Vagina (tissue), 2 donors: ENCODE measurements around the gene TTC28. TPM values are rescaled to one million over a fixed set of nuclear protein-coding genes. Genes with fewer than 3 reads are reported as not detected.

Source experiments
- DNase-seq, 2 donors: peaks; one replicate each; pipeline ENCODE4 v3.0.0-alpha.2; 2017; ENCODE audit errors: extremely low spot score in 2 of 2
- H3K27ac ChIP-seq: fragments of 200-600 bp; sonication (generic); one replicate; pipeline ENCODE4 v1.5.1; 2019
- H3K27me3 ChIP-seq: fragments of 200-600 bp; sonication (generic); one replicate; pipeline ENCODE4 v1.5.1; 2019
- H3K36me3 ChIP-seq, 2 donors: fragments of 200-600 bp; sonication (generic); one replicate each; pipeline ENCODE4 v1.5.1; 2017 to 2019
- H3K4me1 ChIP-seq: fragments of 200-600 bp; sonication (generic); one replicate; pipeline ENCODE4 v1.5.1; 2019
- H3K4me3 ChIP-seq, 2 donors: fragments of 200-600 bp; sonication (generic); 1 replicate in 1 of 2; 2 replicates in 1 of 2; pipeline ENCODE4 v1.5.1; 2016 to 2019
- H3K9me3 ChIP-seq: fragments of 200-600 bp; sonication (generic); one replicate; pipeline ENCODE4 v1.5.1; 2019
- POLR2A ChIP-seq, 2 donors: fragments of 450-650 bp; IDR thresholded peaks; one replicate each; pipeline ENCODE4 v1.6.1; 2017; ENCODE audit warnings: antibody characterized with exemption in 2 of 2, mild to moderate bottlenecking in 2 of 2, moderate library complexity in 2 of 2
- POLR2AphosphoS5 ChIP-seq, 2 donors: sonication (generic); formaldehyde crosslinking; IDR thresholded peaks; one replicate each; pipeline ENCODE4 v1.9.0; 2017; ENCODE audit warnings: antibody characterized with exemption in 2 of 2, mild to moderate bottlenecking in 2 of 2, low read depth in 1 of 2; ENCODE audit not compliant: insufficient read depth in 1 of 2
- intact Hi-C: fragments of 100-400 bp; cut with DNase I; formaldehyde crosslinking; loops from one replicate; pipeline ENCODE4 v1.15.1; 2023
- total RNA-seq: library from RNA; depleted of rRNA; stranded (reverse); fragments of >200 nt; gene quantifications from one replicate; pipeline ENCODE4 v1.2.3, GENCODE V29; 2016
- TF ChIP-seq, protein P1 (sequence below), 3 experiments: fragments of 450-650 bp in 2 of 3; fragments of 200-600 bp in 1 of 3; sonication (generic) in 1 of 3; IDR thresholded peaks; one replicate each; pipeline ENCODE4 v1.5.1; 2017 to 2019; ENCODE audit warnings: antibody characterized with exemption in 3 of 3, mild to moderate bottlenecking in 2 of 3, moderate library complexity in 2 of 3

TTC28 gene
- total RNA-seq, 1 donor from 2014 or later = 41.7 TPM

DNA sequence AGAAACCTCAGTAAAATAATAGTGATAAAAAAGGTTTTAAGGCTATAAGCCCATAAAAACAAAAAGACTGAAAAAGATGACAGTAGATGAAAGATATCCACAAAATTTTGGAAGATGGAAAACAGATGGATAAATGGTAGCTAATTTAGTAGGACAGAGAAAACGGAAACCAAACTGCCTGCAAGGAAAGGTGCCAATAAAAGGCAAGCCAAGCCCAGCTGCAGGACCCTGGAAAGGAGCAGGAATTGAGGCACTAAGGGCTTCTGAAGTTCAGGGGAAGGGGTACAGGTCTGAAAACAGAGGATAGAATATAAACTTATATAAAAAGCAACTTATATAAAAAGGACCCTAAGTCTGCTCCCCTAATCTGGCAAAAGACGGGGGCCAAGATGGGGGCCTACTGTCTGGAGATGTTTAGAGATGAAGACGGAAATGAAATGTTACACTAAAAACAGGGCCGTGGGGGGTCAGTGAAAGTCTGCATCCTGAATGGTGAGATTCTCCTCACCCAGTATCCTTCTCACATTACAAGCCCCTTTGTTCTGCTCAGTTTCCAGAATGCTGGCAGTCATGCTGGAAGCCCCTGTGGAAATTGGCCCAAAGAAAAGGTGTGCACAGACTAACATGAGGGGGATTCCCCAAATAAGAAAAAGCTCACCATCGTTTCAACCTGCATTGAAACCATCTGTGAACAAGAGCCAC lies 491.3 kb downstream of the TTC28 start:
- Histone ChIP-seq H3K4me1 (no peaks in the 10 kb centered on the region), H3K36me3 (no peaks in the 10 kb centered on the region), H3K9me3 (no peaks in the 10 kb centered on the region), H3K27ac (no peak overlapping the region), H3K27me3 (no peaks in the 10 kb centered on the region), H3K4me3 (no peak overlapping the region)
- no peak for DNase-seq
- intact Hi-C loops = no loop called here
- no peak for TF ChIP-seq POLR2A (IDR thresholded peaks at IDR 0.05)
- TF ChIP-seq, protein P1, sequence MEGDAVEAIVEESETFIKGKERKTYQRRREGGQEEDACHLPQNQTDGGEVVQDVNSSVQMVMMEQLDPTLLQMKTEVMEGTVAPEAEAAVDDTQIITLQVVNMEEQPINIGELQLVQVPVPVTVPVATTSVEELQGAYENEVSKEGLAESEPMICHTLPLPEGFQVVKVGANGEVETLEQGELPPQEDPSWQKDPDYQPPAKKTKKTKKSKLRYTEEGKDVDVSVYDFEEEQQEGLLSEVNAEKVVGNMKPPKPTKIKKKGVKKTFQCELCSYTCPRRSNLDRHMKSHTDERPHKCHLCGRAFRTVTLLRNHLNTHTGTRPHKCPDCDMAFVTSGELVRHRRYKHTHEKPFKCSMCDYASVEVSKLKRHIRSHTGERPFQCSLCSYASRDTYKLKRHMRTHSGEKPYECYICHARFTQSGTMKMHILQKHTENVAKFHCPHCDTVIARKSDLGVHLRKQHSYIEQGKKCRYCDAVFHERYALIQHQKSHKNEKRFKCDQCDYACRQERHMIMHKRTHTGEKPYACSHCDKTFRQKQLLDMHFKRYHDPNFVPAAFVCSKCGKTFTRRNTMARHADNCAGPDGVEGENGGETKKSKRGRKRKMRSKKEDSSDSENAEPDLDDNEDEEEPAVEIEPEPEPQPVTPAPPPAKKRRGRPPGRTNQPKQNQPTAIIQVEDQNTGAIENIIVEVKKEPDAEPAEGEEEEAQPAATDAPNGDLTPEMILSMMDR (IDR thresholded peaks at IDR 0.05) = no peak
- TF ChIP-seq POLR2AphosphoS5 (IDR thresholded peaks at IDR 0.05; ENCODE audit: insufficient read depth in 1 of 2, low read depth in 1 of 2) = no peak

DNA sequence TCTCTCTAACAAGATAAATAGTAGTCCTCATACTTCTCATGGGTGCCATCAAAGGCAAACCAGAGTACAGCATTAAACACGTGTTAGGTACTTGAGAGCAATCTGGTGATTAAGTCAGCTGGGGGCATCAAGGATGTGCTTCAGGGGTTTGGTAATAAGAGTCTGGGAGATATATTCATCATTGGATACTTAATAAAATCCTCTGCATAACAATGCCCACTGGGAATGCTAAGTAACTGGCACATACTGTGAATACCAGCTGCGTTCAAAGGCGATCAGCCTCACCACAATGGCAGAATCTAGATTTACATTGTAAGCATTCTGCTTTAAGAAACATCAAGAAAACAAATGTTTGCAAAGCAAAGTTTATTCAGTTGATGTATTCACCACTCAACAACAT lies 492.0 kb downstream of the TTC28 start:
- H3K36me3 ChIP-seq = no peaks in the 10 kb centered on the region
- H3K9me3 ChIP-seq = no peaks in the 10 kb centered on the region
- intact Hi-C loops = no loop called here
- no peaks in the 10 kb centered on the region for H3K4me1 ChIP-seq
- no peak overlapping the region for H3K27ac ChIP-seq
- no peak for DNase-seq
- TF ChIP-seq, protein P1 (IDR thresholded peaks at IDR 0.05) = no peak
- TF ChIP-seq POLR2AphosphoS5 (IDR thresholded peaks at IDR 0.05; ENCODE audit: insufficient read depth in 1 of 2, low read depth in 1 of 2) (no peak), POLR2A (IDR thresholded peaks at IDR 0.05) (no peak)
- no peaks in the 10 kb centered on the region for H3K27me3 ChIP-seq
- H3K4me3 ChIP-seq = no peak overlapping the region

DNA sequence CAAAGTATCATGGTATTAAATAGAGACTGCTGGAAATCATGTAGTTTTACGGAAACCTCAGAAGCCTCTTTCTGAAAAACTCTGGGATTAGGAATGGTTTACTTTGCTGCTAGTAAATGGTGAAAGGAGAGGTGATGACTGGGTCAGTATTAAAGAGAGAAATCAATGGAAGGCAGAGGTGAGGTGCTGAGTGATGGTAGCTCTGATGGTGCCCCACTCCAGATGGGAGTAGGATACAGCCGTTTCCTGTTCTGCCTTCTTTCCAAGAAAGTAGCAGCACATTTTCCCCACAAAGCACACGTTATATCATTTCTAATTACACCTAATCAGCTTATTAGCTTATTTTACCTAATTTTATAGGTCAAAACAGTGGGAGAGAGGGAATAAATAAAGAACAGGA lies 493.0 kb downstream of the TTC28 start:
- Histone ChIP-seq H3K27me3 (no peaks in the 10 kb centered on the region), H3K4me1 (peaks cover under 1% of the 10 kb centered on the region), H3K27ac (no peak overlapping the region), H3K9me3 (no peaks in the 10 kb centered on the region), H3K4me3 (no peak overlapping the region), H3K36me3 (no peaks in the 10 kb centered on the region)
- DNase-seq = no peak
- TF ChIP-seq POLR2AphosphoS5 (IDR thresholded peaks at IDR 0.05; ENCODE audit: insufficient read depth in 1 of 2, low read depth in 1 of 2) (no peak), POLR2A (IDR thresholded peaks at IDR 0.05) (no peak)
- TF ChIP-seq, protein P1 (IDR thresholded peaks at IDR 0.05) = no peak
- intact Hi-C loops = no loop called here

DNA sequence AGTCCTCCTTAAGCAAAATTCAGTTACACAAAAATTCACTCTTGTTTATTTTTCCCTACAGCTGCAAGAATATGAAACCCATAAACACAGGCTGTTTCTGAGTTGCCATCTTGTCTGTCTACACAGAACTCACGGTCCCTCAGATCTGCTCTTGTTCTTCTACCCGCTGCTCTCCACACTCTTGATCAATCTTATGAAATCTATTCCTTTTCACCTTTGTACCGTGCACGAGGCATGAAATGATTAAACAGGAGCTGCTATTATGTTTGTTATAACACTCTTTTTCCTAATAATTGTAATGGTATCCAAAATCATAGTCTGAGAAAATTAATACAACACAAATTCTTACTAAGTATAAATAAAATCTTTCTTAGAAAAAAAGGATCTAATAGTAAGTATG lies 494.5 kb downstream of the TTC28 start:
- Histone ChIP-seq H3K4me1 (peaks cover 14% of the 10 kb centered on the region), H3K27ac (no peak overlapping the region), H3K4me3 (no peak overlapping the region), H3K36me3 (no peaks in the 10 kb centered on the region), H3K9me3 (no peaks in the 10 kb centered on the region), H3K27me3 (no peaks in the 10 kb centered on the region)
- no peak for DNase-seq
- TF ChIP-seq POLR2A (IDR thresholded peaks at IDR 0.05) = no peak
- TF ChIP-seq, protein P1 (IDR thresholded peaks at IDR 0.05) = no peak
- no peak for TF ChIP-seq POLR2AphosphoS5 (IDR thresholded peaks at IDR 0.05; ENCODE audit: insufficient read depth in 1 of 2, low read depth in 1 of 2)
- intact Hi-C loops = no loop called here

DNA sequence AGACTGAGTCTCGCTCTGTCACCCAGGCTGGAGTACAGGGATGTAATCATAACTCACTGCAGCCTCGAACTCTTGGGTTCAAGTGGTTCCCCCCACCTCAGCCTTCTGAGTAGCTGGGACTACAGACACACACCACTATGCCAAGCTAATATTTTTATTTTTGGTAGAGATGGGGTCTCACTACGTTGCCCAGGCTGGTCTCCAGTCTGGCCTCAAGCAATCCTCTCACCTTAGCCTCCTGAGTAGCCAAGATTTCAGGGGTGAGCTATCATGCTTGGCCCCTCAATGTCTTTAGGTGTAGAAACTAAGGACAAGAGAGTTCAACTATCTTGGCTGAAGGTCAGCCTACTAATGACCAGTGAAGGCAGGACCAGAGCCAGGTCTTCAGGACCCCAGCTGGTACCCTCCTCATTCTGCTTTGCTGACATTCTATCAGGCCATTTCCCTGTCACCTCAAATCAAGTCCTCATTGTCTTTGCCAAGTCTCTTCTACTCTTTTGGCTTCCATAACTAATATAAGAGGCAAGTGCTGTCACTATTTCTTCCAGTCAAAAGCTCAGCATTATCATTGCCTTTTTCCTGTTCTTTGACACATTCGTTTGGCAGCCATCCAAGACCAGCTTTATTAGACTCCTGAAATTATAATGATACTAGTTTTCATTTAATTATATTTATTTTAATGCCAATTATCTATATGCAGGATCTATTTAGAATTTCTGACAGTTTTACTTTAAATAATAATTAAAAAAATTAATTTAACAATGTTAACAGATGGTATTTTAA lies 496.4 kb downstream of the TTC28 start:
- TF ChIP-seq POLR2A (IDR thresholded peaks at IDR 0.05) = no peak
- TF ChIP-seq, protein P1 (IDR thresholded peaks at IDR 0.05) = no peak
- intact Hi-C loops = no loop called here
- no peak overlapping the region for H3K4me3 ChIP-seq

More for the DNA sequence above, 496.4 kb downstream of the TTC28 start:
- Histone ChIP-seq H3K36me3 (no peaks in the 10 kb centered on the region), H3K27me3 (no peaks in the 10 kb centered on the region), H3K4me1 (peaks cover 14% of the 10 kb centered on the region), H3K9me3 (no peaks in the 10 kb centered on the region), H3K27ac (no peak overlapping the region)
- DNase-seq = no peak
